ENCODE results near the gene REG3A. TPM values are rescaled to one million over a fixed set of nuclear protein-coding genes. Genes with fewer than 3 reads are reported as not detected.

Gene REG3A
- total RNA-seq (not detected), polyA plus RNA-seq (not detected)

DNA sequence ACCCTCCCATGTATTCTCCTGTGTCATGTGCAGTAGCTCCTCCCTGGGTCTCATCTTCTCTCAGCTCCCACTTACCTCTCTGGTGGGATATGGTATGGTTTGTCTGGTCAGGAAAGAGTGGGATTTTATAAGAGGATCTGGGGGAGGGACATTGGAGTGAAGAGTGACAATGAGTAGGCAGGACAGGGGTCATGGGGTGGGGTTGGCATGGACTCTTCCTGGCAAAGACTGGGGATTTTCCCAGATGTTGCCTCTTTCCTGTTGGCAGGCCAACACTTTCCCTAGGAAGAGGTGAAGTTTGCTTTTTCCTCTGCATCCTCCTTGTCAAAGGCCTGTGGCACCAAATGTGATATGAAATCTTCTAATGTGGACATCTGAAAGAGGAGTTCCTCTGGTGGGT lies at the start of gene REG3A:
Gene REG3A, minus strand, starts transcription at position 101 of the 400 bp plus-strand sequence. CDS start 348 bp downstream, outside the sequence.
- DNase-seq (ENCODE audit: extremely low spot score), result no peak
- no peaks in the 10 kb centered on the region for H3K36me3 ChIP-seq (ENCODE audit: insufficient read depth)
- no peaks in the 10 kb centered on the region for H3K4me1 ChIP-seq (ENCODE audit: insufficient read depth)
- no peak within 1 kb of the TSS for H3K4me3 ChIP-seq (ENCODE audit: low read depth, low read length)
- H3K27ac ChIP-seq (ENCODE audit: low read depth), result no peak within 1 kb of the TSS

DNA sequence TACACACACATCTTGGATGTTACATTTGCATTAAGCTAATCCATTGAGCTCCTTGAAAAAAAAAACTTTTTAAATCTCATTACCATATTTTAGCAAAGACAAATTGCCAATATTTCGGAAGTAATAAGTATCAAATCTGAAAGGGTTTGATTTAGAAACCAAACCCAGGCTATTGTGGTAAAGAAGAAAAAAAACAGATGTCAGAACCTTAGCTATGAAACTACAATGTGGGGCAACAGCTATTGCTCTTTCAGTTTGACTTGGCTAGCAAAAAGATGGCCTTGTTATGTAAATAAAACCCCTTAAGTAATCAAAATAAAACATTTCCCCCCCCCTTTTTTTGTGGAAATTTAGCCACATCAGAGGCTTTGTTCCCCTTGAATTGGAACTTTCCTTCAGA lies 41.2 kb upstream of the REG3A start:
- Histone ChIP-seq H3K36me3 (ENCODE audit: insufficient read depth) (no peaks in the 10 kb centered on the region), H3K4me3 (ENCODE audit: low read depth, low read length) (no peak overlapping the region), H3K27ac (ENCODE audit: low read depth) (no peak overlapping the region), H3K4me1 (ENCODE audit: insufficient read depth) (no peaks in the 10 kb centered on the region)
- WGBS, result 59% methylated on average over 1 of the region's 1 CpG
- DNase-seq (ENCODE audit: extremely low spot score), result no peak

DNA sequence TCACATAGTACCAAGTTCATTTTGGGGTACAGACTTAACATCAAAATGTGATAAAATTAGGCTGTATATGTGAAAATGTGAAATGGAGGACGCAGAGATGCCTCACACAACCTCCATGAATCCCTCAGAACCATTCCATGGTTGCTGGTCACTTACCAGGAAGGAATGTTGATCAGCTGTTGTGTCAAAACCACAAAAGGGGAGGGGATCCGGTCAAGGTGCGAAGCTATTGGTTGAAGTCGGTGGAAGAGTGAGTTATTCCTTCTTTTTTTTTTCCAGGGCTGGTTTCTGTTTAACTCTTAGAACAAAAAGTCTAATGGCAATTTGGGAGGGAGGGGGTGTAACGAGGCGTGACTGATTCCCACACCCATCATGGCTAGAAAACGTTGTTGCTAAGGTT lies 32.3 kb upstream of the REG3A start:
- H3K4me1 ChIP-seq (ENCODE audit: insufficient read depth), result no peaks in the 10 kb centered on the region
- WGBS, result 71% methylated on average over 7 of the region's 7 CpGs

DNA sequence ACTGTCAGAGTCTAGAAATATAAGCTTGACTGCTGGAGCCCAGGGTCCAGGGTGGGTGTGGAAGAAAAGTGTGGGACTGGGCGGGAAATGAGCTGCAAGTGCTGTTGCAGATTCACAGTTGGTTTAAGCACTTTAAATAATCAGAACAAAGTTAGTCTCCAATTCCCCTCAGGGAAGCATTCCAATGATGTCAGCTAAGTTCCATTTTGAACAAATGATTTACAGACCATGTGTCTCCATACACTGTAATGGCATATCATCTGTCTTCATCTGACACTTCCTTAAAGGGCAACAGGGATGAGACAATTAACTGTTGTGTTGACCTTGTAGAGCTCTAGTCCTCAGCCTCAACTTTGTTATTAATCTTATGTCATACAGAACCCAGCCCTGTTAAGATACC lies 31.5 kb upstream of the REG3A start:
- Histone ChIP-seq H3K4me3 (ENCODE audit: low read depth, low read length) (no peak overlapping the region), H3K4me1 (ENCODE audit: insufficient read depth) (no peaks in the 10 kb centered on the region), H3K27ac (ENCODE audit: low read depth) (no peak overlapping the region), H3K36me3 (ENCODE audit: insufficient read depth) (no peaks in the 10 kb centered on the region)
- 68% methylated on average over 1 of the region's 1 CpG for WGBS
- no peak for DNase-seq (ENCODE audit: extremely low spot score)

More for the DNA sequence above, 32.3 kb upstream of the REG3A start:
- Histone ChIP-seq H3K36me3 (ENCODE audit: insufficient read depth) (no peaks in the 10 kb centered on the region), H3K27ac (ENCODE audit: low read depth) (no peak overlapping the region), H3K4me3 (ENCODE audit: low read depth, low read length) (no peak overlapping the region)
- no peak for DNase-seq (ENCODE audit: extremely low spot score)

DNA sequence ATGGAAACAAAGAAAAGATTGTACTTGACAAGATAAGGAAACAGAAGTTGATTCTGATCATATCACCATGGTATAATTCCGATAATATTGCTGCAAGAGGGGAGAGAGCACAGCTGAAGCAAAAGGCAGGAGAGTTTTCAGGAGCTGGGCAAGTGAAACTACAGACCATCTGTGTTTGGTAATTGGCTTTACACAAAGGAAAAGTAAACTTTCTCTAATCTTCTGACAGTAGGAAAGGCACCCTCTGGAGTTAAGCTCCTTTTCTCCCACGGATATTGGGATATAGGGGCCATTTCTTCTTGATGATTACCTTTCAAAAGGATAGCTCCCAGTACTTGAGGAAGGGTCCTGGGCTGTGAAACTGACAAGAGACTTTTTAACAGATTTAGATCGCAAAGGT lies 29.9 kb upstream of the REG3A start:
- no peak for DNase-seq (ENCODE audit: extremely low spot score)
- Histone ChIP-seq H3K36me3 (ENCODE audit: insufficient read depth) (no peaks in the 10 kb centered on the region), H3K4me3 (ENCODE audit: low read depth, low read length) (no peak overlapping the region), H3K4me1 (ENCODE audit: insufficient read depth) (no peaks in the 10 kb centered on the region), H3K27ac (ENCODE audit: low read depth) (no peak overlapping the region)
- 40% methylated on average over 3 of the region's 3 CpGs for WGBS

DNA sequence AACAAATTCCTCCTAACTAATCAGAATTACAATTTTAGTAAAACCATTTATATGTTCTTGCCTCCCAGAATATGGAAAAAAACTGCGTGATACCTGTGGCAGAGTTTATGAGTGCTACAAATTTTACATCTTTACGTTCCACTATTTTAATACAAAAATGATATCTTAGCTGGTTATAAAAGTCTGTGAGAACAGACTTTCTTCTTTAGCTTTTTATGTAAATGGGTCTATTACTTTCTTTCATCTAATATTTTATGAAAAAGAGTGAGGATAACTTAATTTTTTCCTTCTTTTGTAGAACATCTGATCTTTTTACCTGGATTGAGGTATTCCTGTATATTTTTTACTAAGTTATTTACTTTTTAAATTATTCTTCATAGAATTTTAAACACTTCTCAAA lies 22.1 kb upstream of the REG3A start:
- Histone ChIP-seq H3K36me3 (ENCODE audit: insufficient read depth) (no peaks in the 10 kb centered on the region), H3K4me1 (ENCODE audit: insufficient read depth) (no peaks in the 10 kb centered on the region), H3K4me3 (ENCODE audit: low read depth, low read length) (no peak overlapping the region), H3K27ac (ENCODE audit: low read depth) (no peak overlapping the region)
- no peak for DNase-seq (ENCODE audit: extremely low spot score)
- WGBS, result 87% methylated on average over 2 of the region's 2 CpGs

DNA sequence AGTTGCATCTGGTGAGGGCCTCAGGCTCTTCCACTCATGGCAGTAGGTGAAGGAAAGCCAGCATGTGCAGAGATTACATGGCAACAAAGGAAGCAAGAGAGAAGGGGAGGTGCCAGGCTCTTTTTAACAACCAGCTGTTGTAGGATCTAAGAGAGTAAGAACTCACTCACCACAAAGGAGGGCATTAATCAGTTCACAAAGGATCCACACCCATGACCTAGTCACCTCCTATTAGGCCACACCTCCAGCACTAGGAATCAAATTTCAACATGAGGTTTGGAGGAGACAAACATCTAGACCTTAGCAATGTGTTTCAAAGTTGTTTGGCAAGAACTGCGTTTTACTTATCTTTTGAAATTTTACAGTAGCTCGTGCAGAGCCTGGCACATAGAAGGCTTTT lies 20.5 kb upstream of the REG3A start:
- 82% methylated on average over 2 of the region's 2 CpGs for WGBS
- Histone ChIP-seq H3K4me1 (ENCODE audit: insufficient read depth) (no peaks in the 10 kb centered on the region), H3K4me3 (ENCODE audit: low read depth, low read length) (no peak overlapping the region), H3K27ac (ENCODE audit: low read depth) (no peak overlapping the region), H3K36me3 (ENCODE audit: insufficient read depth) (no peaks in the 10 kb centered on the region)
- DNase-seq (ENCODE audit: extremely low spot score), result no peak

DNA sequence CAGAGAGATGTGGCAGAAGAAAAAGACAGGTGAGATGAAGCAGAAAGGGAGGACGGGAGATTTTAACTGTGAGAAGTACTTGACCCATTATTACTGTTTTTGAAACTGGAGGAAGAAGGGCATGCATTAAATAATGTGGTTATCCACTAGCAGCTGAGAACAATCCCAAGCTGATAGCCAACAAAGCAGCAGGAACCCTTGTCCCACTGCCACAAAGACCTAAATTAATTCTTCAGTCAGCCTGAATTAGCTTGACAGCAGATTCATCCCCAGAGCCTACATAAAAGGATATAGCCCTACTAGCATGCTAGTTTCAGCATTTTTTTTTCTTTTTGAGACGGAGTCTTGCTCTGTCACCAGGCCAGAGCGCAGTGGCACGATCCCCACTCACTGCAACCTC lies 19.5 kb upstream of the REG3A start:
- WGBS, result 60% methylated on average over 4 of the region's 4 CpGs
- Histone ChIP-seq H3K36me3 (ENCODE audit: insufficient read depth) (no peaks in the 10 kb centered on the region), H3K4me3 (ENCODE audit: low read depth, low read length) (no peak overlapping the region), H3K27ac (ENCODE audit: low read depth) (no peak overlapping the region), H3K4me1 (ENCODE audit: insufficient read depth) (no peaks in the 10 kb centered on the region)
- no peak for DNase-seq (ENCODE audit: extremely low spot score)

DNA sequence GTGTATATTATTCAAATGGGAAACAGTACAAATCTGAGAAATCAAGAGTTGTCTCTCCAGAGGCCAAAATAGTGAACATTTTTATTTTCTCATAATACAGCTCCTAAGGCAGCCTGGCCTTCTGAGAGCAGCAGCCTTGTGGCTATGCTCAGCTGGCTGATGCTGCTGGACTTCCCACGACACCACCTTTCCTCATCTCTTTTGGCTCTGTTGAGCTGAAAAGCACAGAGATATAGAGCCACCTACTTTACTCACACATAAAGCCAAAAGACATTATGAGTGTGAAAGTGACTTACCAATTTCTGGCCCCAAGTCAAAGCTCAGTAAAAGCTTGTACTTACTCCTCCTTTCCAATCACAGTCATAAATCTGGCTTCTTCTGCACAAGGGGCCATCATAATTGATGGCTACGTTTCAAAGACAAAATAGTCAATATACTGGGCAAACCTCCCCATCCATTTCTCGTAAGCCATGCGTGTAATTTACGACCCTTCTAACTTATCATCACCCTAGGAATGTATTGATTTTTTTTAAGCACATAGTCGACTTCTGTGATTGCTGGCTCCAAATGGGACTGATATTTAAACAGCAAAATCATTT lies 18.6 kb upstream of the REG3A start:
- DNase-seq (ENCODE audit: extremely low spot score), result no peak

DNA sequence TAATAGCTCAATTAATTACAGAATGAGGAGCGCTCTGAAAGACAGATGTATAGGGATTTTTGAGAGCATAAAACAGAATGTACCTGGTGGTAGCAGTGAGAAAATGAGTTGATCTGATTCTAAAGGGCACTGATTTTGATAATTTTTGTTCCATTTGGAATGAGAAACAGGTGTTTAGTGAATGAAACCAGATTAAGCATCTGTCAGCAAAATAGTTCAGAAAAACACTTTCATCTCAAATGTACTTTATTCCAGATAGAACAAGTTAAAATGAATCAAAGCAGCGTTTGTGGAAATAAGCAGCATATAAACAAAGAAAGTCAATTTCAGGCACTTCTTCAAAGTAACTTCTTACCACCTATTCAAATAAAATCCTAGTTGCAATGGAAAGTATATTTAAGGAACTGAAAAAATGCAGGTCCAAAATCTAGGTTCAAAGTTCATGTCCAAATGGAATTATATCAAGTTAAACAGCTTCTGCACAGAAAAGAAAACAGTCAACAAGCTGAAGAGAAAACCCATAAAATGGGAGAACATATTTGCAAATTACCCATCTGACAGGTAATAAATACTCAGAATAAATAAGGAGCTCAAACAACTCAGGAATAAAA lies 11.9 kb upstream of the REG3A start:
- Histone ChIP-seq H3K36me3 (ENCODE audit: insufficient read depth) (no peaks in the 10 kb centered on the region), H3K4me3 (ENCODE audit: low read depth, low read length) (no peak overlapping the region), H3K27ac (ENCODE audit: low read depth) (no peak overlapping the region), H3K4me1 (ENCODE audit: insufficient read depth) (no peaks in the 10 kb centered on the region)
- DNase-seq (ENCODE audit: extremely low spot score), result no peak
- 79% methylated on average over 2 of the region's 2 CpGs for WGBS

More for the DNA sequence above, 18.6 kb upstream of the REG3A start:
- H3K4me1 ChIP-seq (ENCODE audit: insufficient read depth), result no peaks in the 10 kb centered on the region
- no peak overlapping the region for H3K27ac ChIP-seq (ENCODE audit: low read depth)
- H3K36me3 ChIP-seq (ENCODE audit: insufficient read depth), result no peaks in the 10 kb centered on the region
- H3K4me3 ChIP-seq (ENCODE audit: low read depth, low read length), result no peak overlapping the region
- WGBS, result 44% methylated on average over 6 of the region's 6 CpGs

DNA sequence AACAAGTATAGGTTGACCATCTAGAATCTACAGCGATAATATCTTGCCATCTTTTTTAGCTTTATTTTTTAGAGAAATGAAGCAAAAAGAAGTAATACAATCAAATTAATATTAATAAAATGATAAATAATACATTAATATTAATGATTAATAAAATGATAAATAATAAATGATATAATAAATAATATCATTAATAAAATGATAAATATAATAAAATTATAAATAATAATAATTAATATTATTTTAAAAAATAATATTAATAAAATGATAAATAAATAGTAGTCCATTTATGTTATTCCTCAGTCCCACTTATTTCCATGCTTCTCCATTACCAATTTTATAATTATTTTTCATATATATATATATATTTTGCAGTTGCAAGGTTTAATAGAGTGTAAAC lies 3.2 kb upstream of the REG3A start:
- no peak for DNase-seq (ENCODE audit: extremely low spot score)
- no peaks in the 10 kb centered on the region for H3K4me1 ChIP-seq (ENCODE audit: insufficient read depth)
- no peaks in the 10 kb centered on the region for H3K36me3 ChIP-seq (ENCODE audit: insufficient read depth)
- 96% methylated on average over 1 of the region's 1 CpG for WGBS
- no peak overlapping the region for H3K27ac ChIP-seq (ENCODE audit: low read depth)
- no peak overlapping the region for H3K4me3 ChIP-seq (ENCODE audit: low read depth, low read length)

DNA sequence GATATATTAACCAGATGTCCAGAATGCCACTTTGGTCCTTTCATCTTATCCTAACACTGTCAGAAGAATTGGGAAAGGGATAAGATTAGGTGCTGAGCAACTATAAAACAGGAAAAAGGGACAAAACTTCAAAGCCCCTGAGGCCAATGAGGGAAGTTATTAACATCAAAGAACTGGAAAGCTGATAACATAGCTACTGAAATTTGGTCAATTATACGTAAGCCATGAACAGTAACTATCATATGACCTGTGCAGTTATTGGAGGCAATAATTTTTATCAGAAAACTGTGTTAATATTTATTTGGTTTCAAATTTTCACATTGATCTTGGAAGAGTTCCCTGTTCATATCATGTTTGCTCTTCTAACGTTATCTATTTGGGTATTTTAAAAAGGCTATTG lies 2.6 kb upstream of the REG3A start:
- Histone ChIP-seq H3K27ac (ENCODE audit: low read depth) (no peak overlapping the region), H3K4me1 (ENCODE audit: insufficient read depth) (no peaks in the 10 kb centered on the region), H3K36me3 (ENCODE audit: insufficient read depth) (no peaks in the 10 kb centered on the region), H3K4me3 (ENCODE audit: low read depth, low read length) (no peak overlapping the region)
- WGBS, result 34% methylated on average over 2 of the region's 2 CpGs
- no peak for DNase-seq (ENCODE audit: extremely low spot score)

DNA sequence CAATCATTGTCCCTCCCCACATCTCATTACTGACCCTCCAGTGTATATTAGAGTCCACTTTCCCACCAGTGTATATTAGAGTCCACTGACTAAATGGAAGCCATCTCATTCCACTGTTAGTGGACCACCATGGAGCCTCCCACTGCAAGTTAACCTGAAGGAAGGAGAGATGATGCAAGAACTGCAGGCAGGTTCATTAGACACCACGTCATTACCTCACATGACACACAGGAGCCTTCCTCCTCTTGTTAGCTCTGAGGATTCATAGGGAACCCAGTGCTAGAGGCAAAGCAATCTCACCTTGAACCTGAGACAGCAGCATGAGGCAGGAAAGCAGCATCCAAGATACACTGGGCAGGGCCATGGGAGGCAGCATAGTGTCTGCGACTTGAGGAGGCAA lies 523 bp downstream of the REG3A start:
- Histone ChIP-seq H3K4me3 (ENCODE audit: low read depth, low read length) (no peak overlapping the region), H3K4me1 (ENCODE audit: insufficient read depth) (no peaks in the 10 kb centered on the region), H3K27ac (ENCODE audit: low read depth) (no peak overlapping the region), H3K36me3 (ENCODE audit: insufficient read depth) (no peaks in the 10 kb centered on the region)
- DNase-seq (ENCODE audit: extremely low spot score), result no peak
- WGBS, result 76% methylated on average over 2 of the region's 2 CpGs

DNA sequence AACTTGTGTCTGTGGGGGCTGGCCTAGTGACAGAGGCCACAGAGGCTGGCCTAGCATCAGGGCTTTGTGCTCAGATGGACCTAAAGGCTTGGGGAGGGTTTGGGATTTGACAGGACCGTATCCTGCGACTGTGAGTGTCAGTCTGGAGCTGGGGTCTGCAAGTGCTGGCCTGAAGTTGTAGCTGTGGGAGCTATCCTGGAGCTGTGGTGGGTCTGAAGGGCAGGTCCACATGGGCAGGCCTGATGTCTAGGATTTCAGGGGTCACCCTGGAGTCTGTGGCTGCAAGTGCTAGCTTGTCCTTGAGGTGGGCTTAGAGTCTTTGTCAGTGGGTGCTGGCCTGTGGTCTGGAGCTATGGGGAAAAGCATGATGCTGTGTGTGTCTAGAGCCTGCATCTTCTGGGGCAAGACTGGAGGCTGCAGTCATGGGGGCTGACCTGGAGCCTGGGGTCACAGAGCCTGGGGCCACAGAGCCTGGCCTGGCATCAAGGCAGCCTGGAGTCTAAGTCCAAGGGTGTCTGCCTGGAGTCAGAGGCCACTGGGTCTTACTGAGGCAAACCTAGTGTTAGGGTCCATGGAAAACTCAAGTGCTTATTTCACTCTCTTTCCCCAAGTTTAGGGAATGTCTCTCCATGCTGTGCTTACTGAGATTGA lies 3.6 kb downstream of the REG3A start:
- H3K27ac ChIP-seq (ENCODE audit: low read depth), result no peak overlapping the region
- no peak for DNase-seq (ENCODE audit: extremely low spot score)
- 88% methylated on average over 2 of the region's 2 CpGs for WGBS
- no peaks in the 10 kb centered on the region for H3K4me1 ChIP-seq (ENCODE audit: insufficient read depth)
- no peak overlapping the region for H3K4me3 ChIP-seq (ENCODE audit: low read depth, low read length)
- no peaks in the 10 kb centered on the region for H3K36me3 ChIP-seq (ENCODE audit: insufficient read depth)

Data from urinary bladder (tissue), 4 donors.